ENCODE measurements around the gene TRPV4. TPM values are rescaled to one million over a fixed set of nuclear protein-coding genes. Genes with fewer than 3 reads are reported as not detected.

The TRPV4 gene
- total and polyA plus RNA-seq, 3 donors from 2014 or later, result 1.3 to 3.0 (median 2.2) TPM

- intact Hi-C loops (cut with DNase I; ENCODE audit: low total_unique reads), result no loop called here
- Histone ChIP-seq H3K4me3 (no peak overlapping the region), H3K27ac (no peak overlapping the region), H3K27me3 (no peaks in the 10 kb centered on the region), H3K36me3 (ENCODE audit: low read depth, missing control alignments) (no peaks in the 10 kb centered on the region), H3K4me1 (no peaks in the 10 kb centered on the region), H3K9me3 (no peaks in the 10 kb centered on the region)
- 91 to 96% methylated on average over 6 of the region's 6 CpGs for WGBS, 2 donors
- no peak for TF ChIP-seq CTCF (IDR thresholded peaks at IDR 0.05)
- TF ChIP-seq POLR2A (IDR thresholded peaks at IDR 0.05), result no peak
- no peak for DNase-seq
Observed at GRCh38 chr12:109779382-109779781, 53.8 kb downstream of the TRPV4 start.

- no peak for TF ChIP-seq POLR2A (IDR thresholded peaks at IDR 0.05)
- no peak for TF ChIP-seq CTCF (IDR thresholded peaks at IDR 0.05)
- H3K9me3 ChIP-seq, result no peaks in the 10 kb centered on the region
- DNase-seq, result no peak
- no peaks in the 10 kb centered on the region for H3K27me3 ChIP-seq
- peaks cover 6% of the 10 kb centered on the region for H3K4me1 ChIP-seq
- H3K4me3 ChIP-seq, result no peak overlapping the region
- intact Hi-C loops (cut with DNase I; ENCODE audit: low total_unique reads), result no loop called here
- H3K36me3 ChIP-seq (ENCODE audit: low read depth, missing control alignments), result no peaks in the 10 kb centered on the region
- 80 to 93% methylated on average over 1 of the region's 1 CpG for WGBS, 2 donors
- H3K27ac ChIP-seq, result no peak overlapping the region
Observed at GRCh38 chr12:109778684-109779083, 54.5 kb downstream of the TRPV4 start.

GRCh38 chr12:109777544-109777943 lies 55.7 kb downstream of the TRPV4 start:
- no peak overlapping the region for H3K27ac ChIP-seq
- 63 to 69% methylated on average over 5 of the region's 5 CpGs for WGBS, 2 donors
- no peaks in the 10 kb centered on the region for H3K27me3 ChIP-seq
- H3K4me3 ChIP-seq, result no peak overlapping the region
- no peaks in the 10 kb centered on the region for H3K9me3 ChIP-seq
- no peaks in the 10 kb centered on the region for H3K36me3 ChIP-seq (ENCODE audit: low read depth, missing control alignments)
- intact Hi-C loops (cut with DNase I; ENCODE audit: low total_unique reads), result no loop called here
- TF ChIP-seq CTCF (IDR thresholded peaks at IDR 0.05) (no peak), POLR2A (IDR thresholded peaks at IDR 0.05) (no peak)
- peaks cover 6% of the 10 kb centered on the region for H3K4me1 ChIP-seq
- DNase-seq, result no peak

GRCh38 chr12:109776624-109777023 lies 56.6 kb downstream of the TRPV4 start:
- WGBS, 2 donors, result 68 to 70% methylated on average over 9 of the region's 9 CpGs
- Histone ChIP-seq H3K9me3 (no peaks in the 10 kb centered on the region), H3K27ac (no peak overlapping the region), H3K4me3 (no peak overlapping the region), H3K27me3 (no peaks in the 10 kb centered on the region), H3K4me1 (peaks cover 6% of the 10 kb centered on the region), H3K36me3 (ENCODE audit: low read depth, missing control alignments) (no peaks in the 10 kb centered on the region)
- no peak for DNase-seq
- TF ChIP-seq POLR2A (IDR thresholded peaks at IDR 0.05) (no peak), CTCF (IDR thresholded peaks at IDR 0.05) (no peak)
- intact Hi-C loops (cut with DNase I; ENCODE audit: low total_unique reads), result no loop called here

- DNase-seq, result peak; percentile 81
- Histone ChIP-seq H3K27ac (no peak overlapping the region), H3K9me3 (no peaks in the 10 kb centered on the region), H3K4me3 (no peak overlapping the region), H3K4me1 (peaks cover 15% of the 10 kb centered on the region), H3K36me3 (ENCODE audit: low read depth, missing control alignments) (no peaks in the 10 kb centered on the region), H3K27me3 (no peaks in the 10 kb centered on the region)
- TF ChIP-seq POLR2A (IDR thresholded peaks at IDR 0.05) (no peak), CTCF (IDR thresholded peaks at IDR 0.05) (peak; percentile 70 to 83 (median 74))
- intact Hi-C loops (cut with DNase I; ENCODE audit: low total_unique reads), result no loop called here
- 41 to 56% methylated on average over 10 of the region's 10 CpGs for WGBS, 2 donors
Observed at GRCh38 chr12:109775172-109775881, 57.9 kb downstream of the TRPV4 start.

All from testis (tissue), 3 donors.